ENCODE measurements around the gene PAX2. TPM values are rescaled to one million over a fixed set of nuclear protein-coding genes. Genes with fewer than 3 reads are reported as not detected.
A peak's percentile ranks its signal among the peaks of the same experiment; 100 is the strongest.

PAX2 gene
- total RNA-seq, 1 experiment from 2014 or later = 0.09 TPM

DNA sequence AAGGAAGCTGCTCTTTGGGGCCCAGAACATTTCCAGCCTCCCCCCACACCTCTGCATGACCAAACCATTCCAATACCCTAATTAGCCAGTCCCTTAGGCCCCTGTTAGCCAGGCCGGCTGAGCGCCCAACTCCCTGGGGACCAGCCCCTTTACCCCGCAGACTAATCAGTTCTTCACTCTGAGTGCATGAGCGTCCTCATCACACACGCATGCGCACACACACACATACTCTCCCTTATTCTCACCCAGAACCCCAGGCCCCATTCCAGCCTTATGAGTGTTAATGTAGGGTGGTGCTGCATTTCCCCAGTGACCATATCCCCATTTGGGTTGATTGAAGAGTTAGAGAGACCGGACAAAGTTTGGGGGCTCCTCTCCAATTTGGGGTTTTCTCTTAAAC, 90.4 kb downstream of the PAX2 start:
- POLR2A ChIA-PET = no interaction called here
- no peak for ATAC-seq
- peaks cover 1% of the 10 kb centered on the region; the same call in 1 of the 2 replicates for H3K9me3 Mint-ChIP-seq
- H3K27me3 Mint-ChIP-seq (ENCODE audit: low read depth) = peaks cover 1% of the 10 kb centered on the region; the same call in 1 of the 2 replicates
- no peak overlapping the region for H3K27ac Mint-ChIP-seq
- H3K36me3 Mint-ChIP-seq = no peaks in the 10 kb centered on the region
- no peaks in the 10 kb centered on the region for H3K4me1 Mint-ChIP-seq
- CTCF ChIA-PET = no interaction called here
- no peak for DNase-seq (ENCODE audit: low spot score)
- no peak overlapping the region for H3K4me3 Mint-ChIP-seq
- TF ChIP-seq ESRRA (CRISPR knock-in tag; IDR thresholded peaks at IDR 0.05; ENCODE audit: borderline replicate concordance) (no peak), ZSCAN18 (CRISPR knock-in tag; IDR thresholded peaks at IDR 0.05) (no peak), NR3C1 (CRISPR knock-in tag; conservative IDR thresholded peaks at IDR 0.05; ENCODE audit: low read depth) (no peak), ZNF121 (CRISPR knock-in tag; IDR thresholded peaks at IDR 0.05) (no peak), TCF7 (CRISPR knock-in tag; IDR thresholded peaks at IDR 0.05; ENCODE audit: low read depth) (no peak), NFYB (CRISPR knock-in tag; conservative IDR thresholded peaks at IDR 0.05; ENCODE audit: low read depth) (no peak), NR1H2 (CRISPR knock-in tag; IDR thresholded peaks at IDR 0.05) (no peak), CTCF (IDR thresholded peaks at IDR 0.05) (no peak), FOXK1 (CRISPR knock-in tag; IDR thresholded peaks at IDR 0.05) (no peak), ZNF219 (CRISPR knock-in tag; IDR thresholded peaks at IDR 0.05; ENCODE audit: borderline replicate concordance) (no peak), MXD4 (CRISPR knock-in tag; IDR thresholded peaks at IDR 0.05; ENCODE audit: borderline replicate concordance) (no peak)
- TF ChIP-seq, protein P1, sequence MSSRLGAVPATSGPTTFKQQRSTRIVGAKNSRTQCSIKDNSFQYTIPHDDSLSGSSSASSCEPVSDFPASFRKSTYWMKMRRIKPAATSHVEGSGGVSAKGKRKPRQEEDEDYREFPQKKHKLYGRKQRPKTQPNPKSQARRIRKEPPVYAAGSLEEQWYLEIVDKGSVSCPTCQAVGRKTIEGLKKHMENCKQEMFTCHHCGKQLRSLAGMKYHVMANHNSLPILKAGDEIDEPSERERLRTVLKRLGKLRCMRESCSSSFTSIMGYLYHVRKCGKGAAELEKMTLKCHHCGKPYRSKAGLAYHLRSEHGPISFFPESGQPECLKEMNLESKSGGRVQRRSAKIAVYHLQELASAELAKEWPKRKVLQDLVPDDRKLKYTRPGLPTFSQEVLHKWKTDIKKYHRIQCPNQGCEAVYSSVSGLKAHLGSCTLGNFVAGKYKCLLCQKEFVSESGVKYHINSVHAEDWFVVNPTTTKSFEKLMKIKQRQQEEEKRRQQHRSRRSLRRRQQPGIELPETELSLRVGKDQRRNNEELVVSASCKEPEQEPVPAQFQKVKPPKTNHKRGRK (CRISPR knock-in tag; IDR thresholded peaks at IDR 0.05; ENCODE audit: borderline replicate concordance) = no peak
- TF ChIP-seq, protein P2, sequence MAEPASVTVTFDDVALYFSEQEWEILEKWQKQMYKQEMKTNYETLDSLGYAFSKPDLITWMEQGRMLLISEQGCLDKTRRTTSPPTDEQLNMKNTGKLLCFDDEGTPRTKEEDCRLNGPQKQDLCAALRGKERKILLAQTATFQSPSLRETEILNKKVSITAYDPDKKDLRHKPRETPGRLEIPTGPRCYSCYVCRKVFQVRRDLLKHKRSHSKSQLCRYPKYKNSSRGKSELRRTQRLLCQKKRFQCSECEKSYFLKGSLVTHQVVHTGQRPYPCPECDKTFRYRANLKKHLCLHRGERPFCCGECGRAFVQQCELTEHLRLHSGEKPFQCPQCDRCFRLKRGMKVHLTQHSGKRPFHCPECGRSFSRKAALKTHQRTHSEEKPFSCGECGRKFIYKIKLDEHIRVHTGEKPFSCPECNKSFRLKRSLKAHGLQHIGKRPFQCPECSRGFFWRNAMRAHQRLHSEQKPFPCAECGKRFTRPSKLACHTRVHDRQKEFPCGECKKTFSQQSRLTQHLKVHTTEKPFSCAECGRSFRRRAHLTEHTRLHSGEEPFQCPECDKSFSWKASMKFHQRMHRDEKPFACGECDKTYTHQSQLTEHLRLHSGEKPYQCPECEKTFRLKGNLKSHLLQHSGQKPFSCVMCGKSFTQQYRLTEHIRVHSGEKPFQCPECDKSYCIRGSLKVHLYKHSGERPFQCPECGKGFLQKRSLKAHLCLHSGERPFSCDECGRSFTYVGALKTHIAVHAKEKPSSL (CRISPR knock-in tag; conservative IDR thresholded peaks at IDR 0.05) = no peak
- TF ChIP-seq, protein P3, sequence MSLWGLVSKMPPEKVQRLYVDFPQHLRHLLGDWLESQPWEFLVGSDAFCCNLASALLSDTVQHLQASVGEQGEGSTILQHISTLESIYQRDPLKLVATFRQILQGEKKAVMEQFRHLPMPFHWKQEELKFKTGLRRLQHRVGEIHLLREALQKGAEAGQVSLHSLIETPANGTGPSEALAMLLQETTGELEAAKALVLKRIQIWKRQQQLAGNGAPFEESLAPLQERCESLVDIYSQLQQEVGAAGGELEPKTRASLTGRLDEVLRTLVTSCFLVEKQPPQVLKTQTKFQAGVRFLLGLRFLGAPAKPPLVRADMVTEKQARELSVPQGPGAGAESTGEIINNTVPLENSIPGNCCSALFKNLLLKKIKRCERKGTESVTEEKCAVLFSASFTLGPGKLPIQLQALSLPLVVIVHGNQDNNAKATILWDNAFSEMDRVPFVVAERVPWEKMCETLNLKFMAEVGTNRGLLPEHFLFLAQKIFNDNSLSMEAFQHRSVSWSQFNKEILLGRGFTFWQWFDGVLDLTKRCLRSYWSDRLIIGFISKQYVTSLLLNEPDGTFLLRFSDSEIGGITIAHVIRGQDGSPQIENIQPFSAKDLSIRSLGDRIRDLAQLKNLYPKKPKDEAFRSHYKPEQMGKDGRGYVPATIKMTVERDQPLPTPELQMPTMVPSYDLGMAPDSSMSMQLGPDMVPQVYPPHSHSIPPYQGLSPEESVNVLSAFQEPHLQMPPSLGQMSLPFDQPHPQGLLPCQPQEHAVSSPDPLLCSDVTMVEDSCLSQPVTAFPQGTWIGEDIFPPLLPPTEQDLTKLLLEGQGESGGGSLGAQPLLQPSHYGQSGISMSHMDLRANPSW (CRISPR knock-in tag; conservative IDR thresholded peaks at IDR 0.05; ENCODE audit: low read depth) = no peak

GRCh38 chr10:100836891-100837290, 91.5 kb downstream of the PAX2 start:
- Mint-ChIP-seq H3K27ac (no peak overlapping the region), H3K9me3 (peaks cover 5% of the 10 kb centered on the region; the same call in 1 of the 2 replicates), H3K36me3 (no peaks in the 10 kb centered on the region), H3K4me1 (no peaks in the 10 kb centered on the region), H3K27me3 (ENCODE audit: low read depth) (peaks cover 7% of the 10 kb centered on the region; the same call in 1 of the 2 replicates), H3K4me3 (no peak overlapping the region)
- CTCF ChIA-PET = interaction anchor here (1.0 to 1.4 kb wide), 4 partner anchors 22 to 274 kb away, joined by 3 to 6 read pairs (median 4); no protein-coding TSS in a partner anchor
- ATAC-seq (peak; percentile 50; the same call in 1 of the 2 replicates), DNase-seq (ENCODE audit: low spot score) (no peak)
- POLR2A ChIA-PET = interaction anchor here (0.6 kb wide), 1 partner anchor 30 kb away, joined by 3 read pairs; no protein-coding TSS in a partner anchor
- TF ChIP-seq ZBTB21 (CRISPR knock-in tag; IDR thresholded peaks at IDR 0.05; ENCODE audit: borderline replicate concordance) = no peak
- no peak for TF ChIP-seq MXD4 (CRISPR knock-in tag; IDR thresholded peaks at IDR 0.05; ENCODE audit: borderline replicate concordance)
- TF ChIP-seq JAZF1 (CRISPR knock-in tag; IDR thresholded peaks at IDR 0.05) = no peak
- no peak for TF ChIP-seq NR3C1 (CRISPR knock-in tag; conservative IDR thresholded peaks at IDR 0.05; ENCODE audit: low read depth)
- TF ChIP-seq GRHL2 (CRISPR knock-in tag; IDR thresholded peaks at IDR 0.05; ENCODE audit: insufficient replicate concordance, severe bottlenecking) = no peak
- TF ChIP-seq CREM (CRISPR knock-in tag; IDR thresholded peaks at IDR 0.05) = no peak
- no peak for TF ChIP-seq IRF1 (CRISPR knock-in tag; IDR thresholded peaks at IDR 0.05)
- TF ChIP-seq, protein P4, sequence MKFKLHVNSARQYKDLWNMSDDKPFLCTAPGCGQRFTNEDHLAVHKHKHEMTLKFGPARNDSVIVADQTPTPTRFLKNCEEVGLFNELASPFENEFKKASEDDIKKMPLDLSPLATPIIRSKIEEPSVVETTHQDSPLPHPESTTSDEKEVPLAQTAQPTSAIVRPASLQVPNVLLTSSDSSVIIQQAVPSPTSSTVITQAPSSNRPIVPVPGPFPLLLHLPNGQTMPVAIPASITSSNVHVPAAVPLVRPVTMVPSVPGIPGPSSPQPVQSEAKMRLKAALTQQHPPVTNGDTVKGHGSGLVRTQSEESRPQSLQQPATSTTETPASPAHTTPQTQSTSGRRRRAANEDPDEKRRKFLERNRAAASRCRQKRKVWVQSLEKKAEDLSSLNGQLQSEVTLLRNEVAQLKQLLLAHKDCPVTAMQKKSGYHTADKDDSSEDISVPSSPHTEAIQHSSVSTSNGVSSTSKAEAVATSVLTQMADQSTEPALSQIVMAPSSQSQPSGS (CRISPR knock-in tag; IDR thresholded peaks at IDR 0.05; ENCODE audit: borderline replicate concordance, low read depth) = no peak
- TF ChIP-seq MLX (CRISPR knock-in tag; IDR thresholded peaks at IDR 0.05) = no peak
- no peak for TF ChIP-seq ZNF263 (CRISPR knock-in tag; IDR thresholded peaks at IDR 0.05; ENCODE audit: low read depth)

Data from WTC11 (cell line).